Activated CD4-positive, CD25-positive, alpha-beta regulatory T cell (primary cell): ENCODE measurements around the gene GNB1.
"Not testable (repeated sequence)": the region's sequence is repeated elsewhere in the genome, so short reads cannot be mapped to it uniquely, and the experiment has no call there.

Experiments used
- DNase-seq, 4 experiments: peaks; one replicate each; lab custom pipeline; 2025; lab: John Stamatoyannopoulos, UW

Gene GNB1

GRCh38 chr1:1741013-1741412 lies 149.9 kb downstream of the GNB1 start:
- DNase-seq, result not testable (repeated sequence)

GRCh38 chr1:1738799-1739337 lies 152.0 kb downstream of the GNB1 start:
- DNase-seq, result not testable (repeated sequence)

GRCh38 chr1:1737675-1738590 lies 153.0 kb downstream of the GNB1 start:
- not testable (repeated sequence) for DNase-seq
